NCI-H510A (cell line): ENCODE data around the gene RAB28.

Experiments
- DNase-seq: peaks from one replicate; lab custom pipeline; 2025; lab: John Stamatoyannopoulos, UW

RAB28 gene

GRCh38 chr4:13368217-13368616 lies 115.9 kb downstream of the RAB28 start:
- DNase-seq = no peak

DNA sequence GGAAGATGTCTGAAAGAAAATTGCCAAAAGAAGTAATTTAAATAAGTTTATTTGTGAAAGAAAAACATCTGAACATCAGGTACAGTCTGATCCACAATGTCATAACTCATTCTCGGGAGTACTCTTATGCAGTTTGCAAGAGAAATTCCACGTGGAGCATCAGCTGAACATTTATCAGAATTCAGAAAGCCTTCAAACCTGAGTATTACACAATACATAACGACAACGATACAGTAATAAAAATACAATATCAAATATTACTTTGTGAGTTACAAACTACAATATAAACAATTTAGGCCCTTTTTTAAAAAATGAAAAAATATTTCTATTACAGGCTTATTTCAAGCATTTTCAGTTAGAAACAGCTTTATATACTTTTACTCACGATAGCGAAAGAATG lies 116.4 kb downstream of the RAB28 start:
- no peak for DNase-seq

- DNase-seq = peak; percentile 23
Observed at GRCh38 chr4:13367244-13367643, 116.9 kb downstream of the RAB28 start.

DNA sequence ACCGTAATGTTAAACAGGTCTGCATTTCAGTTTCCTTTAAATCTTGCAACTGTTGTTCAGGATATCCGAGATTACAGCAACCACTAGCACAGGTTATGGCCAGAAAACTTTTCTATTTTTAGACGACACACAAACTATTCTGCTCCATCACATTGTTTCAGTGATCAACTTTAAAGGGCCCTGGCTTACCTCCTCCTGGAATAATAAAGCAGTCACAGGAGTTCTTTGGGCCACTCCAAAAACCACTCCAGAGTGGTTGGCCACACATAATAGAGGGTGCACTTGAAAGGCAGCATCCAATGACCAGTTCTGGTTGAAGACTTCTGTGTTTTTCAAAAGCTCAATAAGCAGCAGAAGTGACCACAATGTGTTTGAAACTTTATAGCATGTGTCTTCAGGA lies 118.9 kb downstream of the RAB28 start:
- peak; percentile 11 for DNase-seq

DNA sequence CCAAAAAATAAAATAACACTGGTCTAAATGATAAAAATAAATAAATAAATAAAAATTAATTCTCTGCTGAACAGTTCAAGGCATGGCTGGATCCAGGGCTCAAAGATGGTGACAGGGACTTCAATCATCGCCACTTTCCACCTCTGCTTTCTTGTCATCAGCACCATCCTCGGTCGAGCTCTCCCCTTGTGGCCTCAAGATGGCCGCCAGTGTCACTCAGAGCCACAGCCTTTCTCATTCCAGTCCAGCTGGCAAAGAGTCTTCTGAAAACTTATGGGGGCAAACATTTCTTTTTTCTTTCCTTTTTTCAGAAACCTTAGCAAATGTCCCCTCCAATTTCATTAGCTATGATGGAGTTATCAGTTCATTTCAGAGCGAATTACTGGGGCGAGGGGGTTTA lies 119.5 kb downstream of the RAB28 start:
- DNase-seq = no peak

DNA sequence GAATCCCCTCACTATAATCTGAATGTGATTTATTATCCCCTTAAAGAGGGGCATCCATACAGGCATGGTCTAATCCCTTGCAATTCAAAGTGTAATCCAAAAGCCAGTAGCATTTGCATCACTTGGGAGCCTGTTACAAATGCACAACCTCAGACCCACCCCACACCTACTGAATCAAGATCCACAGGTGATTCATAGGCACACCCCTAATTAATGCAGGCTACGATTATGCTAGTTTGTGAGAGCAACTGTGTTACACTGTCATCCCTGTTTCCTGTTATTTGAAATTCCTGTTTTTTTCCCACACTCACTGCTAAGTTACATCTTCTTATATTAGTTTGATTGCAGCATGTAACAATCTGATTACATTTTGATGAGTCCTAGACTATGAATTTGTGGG lies 120.0 kb downstream of the RAB28 start:
- DNase-seq = no peak

- no peak for DNase-seq
Observed at GRCh38 chr4:13359809-13360208, 124.3 kb downstream of the RAB28 start.

DNA sequence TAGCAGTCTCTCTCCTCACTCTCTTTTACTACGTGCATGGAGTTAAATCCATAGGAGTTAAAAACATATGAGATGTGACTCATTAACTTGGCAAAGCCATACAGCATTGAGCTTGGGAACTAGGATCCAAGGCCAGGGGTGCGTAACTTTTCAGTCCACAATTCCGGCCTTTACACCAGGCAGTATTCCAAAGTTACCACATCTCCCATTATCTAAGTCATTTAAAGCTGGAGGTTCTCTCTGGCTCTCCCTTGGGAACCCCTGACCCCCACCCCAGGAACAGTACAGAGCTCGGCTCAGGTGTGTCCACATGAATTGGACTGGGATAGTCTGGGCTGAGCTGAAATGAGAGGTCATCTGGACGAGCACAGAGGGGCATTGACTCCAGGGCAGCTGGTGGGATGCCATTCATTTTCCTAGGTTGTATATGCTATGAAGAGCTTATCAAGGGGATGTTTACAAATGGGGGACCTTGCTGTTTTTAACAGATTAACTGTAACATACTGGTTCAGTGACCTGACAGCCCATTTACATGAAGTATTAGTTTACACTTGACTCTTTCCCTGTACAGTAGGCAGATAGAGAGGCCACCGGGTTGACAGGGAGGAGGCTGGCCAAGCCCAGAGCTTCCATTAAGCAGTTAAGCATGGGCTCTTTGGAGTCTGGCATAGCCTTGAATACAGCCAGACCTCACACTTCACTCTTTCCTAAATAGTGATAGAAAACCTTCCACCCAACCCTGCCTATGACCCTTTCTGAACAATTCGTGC lies 128.8 kb downstream of the RAB28 start:
- DNase-seq = no peak

DNA sequence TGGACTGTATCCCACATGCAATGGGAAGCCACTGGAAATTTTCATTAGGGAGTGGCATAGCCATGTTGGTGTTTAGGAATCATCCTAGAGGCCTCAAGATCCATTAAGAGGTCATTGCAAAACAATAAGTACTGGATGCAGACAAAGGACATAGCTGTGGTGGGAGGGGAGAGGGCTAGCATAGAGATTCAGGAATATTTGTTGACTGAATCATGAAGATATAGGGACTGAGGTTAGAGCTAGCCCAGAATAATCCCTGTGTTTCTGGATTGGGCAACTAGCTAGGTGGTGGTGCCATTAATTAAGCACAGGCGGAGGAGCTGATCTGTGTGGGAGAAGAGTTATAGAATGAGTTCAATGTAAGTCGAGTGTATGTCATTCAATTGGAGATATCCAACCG lies 135.0 kb downstream of the RAB28 start:
- DNase-seq = no peak

GRCh38 chr4:13348216-13348615 lies 135.9 kb downstream of the RAB28 start:
- DNase-seq = no peak

DNA sequence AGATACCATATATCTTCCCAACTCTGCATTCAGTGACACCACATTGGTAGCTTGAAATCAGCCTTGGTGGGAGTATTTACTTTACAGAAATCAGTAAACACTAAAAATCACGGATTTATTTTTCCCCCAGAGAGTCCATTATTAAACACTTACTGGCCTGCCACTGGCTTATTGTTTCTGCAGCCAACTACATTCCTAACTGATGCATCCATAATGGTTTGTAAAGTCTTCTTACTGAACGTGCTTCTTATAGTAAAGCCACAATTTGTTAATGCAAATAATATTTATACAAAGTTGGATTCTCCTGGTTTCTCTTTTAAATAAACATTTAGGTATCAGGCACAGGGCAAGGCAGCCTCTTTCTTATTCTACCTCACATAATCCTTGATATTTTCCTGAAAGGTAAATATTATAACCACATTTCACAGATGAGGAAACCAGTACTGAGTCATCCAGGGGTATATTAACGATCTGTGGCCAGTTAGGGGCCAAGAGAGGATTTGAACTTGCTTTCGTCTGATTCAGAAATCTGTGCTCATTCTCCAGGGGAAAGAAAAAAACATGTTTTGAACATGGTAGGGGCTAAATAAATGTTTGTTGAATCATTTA lies 136.5 kb downstream of the RAB28 start:
- DNase-seq = no peak

- no peak for DNase-seq
Observed at GRCh38 chr4:13344216-13344615, 139.9 kb downstream of the RAB28 start.

DNA sequence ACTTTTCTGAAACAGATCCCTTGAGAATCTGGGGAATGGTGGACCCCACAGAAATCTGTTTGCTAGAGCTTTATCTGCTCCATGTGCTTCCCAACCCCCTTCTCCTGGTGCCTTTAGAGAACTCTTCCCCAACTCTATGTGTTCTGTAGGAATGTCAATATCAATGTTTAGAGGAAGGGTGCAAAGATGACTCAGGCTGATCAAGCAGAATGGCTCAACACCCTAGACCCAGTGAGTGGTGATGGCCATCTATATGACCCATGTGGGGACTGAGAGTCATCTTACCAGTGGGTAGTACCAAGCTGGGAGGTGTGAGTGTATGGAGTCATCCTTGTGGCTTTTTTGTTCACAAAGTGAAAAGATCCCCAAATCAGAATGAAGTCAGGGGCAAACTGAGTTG lies 143.5 kb downstream of the RAB28 start:
- no peak for DNase-seq

- DNase-seq = no peak
Observed at GRCh38 chr4:13331827-13332226, 152.3 kb downstream of the RAB28 start.

DNA sequence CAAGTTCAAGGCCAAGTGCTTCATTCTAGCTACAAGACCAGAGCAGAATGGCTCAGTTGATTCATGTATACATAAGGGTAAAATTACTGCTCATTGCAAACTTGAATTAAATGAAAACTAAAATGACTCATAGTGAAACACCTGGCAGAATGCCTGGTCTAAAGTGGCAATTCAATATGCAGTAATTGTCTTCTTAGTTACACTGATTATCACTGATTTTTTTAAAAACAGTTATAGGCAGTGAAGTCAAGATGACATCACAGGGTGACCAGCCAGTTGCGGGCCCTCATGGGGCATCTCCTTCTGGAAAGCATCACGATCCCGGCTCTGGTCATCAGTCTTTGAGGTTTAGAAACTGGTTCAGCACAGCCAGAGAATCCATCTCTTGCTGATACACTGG lies 154.2 kb downstream of the RAB28 start:
- DNase-seq = no peak

DNA sequence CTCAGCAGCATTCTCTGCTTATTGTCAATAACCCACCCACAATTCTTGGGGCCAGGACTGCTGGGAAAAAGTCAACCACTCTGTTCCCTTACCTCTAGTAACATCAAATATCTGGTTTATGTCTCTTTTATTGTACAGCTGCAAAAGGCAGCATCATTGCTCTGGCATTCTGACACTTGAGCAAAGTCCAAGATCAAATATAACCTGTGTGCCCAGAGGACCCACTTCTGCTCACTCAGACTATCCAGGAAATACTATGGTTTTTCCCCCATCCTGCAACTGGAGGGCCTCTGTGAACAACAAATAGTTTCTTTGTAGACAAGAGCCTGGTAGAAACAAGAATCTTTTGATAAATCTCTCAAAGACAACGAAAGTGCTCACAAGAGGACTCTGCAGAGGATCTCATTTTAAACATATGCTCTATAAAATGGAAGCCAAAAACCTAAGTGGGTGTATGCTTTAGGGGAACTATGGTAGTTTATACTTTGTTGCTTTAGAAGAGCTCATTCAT lies 154.7 kb downstream of the RAB28 start:
- no peak for DNase-seq

DNA sequence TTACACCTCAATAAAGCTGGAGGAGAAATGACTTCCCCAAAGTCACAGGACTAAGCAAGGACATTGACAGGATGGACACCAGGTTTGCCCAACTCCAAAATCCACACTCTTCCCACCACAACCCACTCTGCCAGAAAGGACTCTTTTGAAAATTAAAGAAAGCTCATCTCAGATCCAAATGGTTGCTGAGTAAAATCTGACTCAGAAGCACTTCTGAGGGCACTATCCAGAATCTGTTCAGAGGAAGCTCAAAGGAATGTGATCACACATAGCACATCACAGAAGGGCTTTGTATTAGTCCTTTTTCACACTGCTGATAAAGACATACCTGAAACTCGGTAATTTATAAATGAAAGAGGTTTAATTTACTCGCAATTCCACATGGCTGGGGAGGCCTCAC lies 155.5 kb downstream of the RAB28 start:
- no peak for DNase-seq

GRCh38 chr4:13327991-13328390 lies 156.1 kb downstream of the RAB28 start:
- no peak for DNase-seq

DNA sequence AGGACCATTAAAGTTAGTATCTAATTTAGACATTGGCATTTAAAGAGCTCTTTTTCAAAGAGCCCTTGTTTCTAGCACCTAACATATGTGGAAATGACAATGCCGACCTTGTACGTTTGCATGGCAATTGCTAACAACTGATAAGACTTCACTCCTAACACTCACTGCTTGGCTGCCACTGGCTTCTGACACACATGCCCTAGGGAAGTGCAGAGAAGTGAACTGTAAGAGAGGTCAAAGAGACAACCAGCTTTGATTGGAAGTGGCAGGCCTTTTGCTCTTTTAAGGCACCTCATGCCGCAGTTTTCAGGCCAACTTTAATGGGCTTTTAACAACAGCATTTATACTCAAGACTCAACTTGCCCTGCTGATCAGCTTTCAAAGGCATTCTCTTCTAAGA lies 158.4 kb downstream of the RAB28 start:
- no peak for DNase-seq

DNA sequence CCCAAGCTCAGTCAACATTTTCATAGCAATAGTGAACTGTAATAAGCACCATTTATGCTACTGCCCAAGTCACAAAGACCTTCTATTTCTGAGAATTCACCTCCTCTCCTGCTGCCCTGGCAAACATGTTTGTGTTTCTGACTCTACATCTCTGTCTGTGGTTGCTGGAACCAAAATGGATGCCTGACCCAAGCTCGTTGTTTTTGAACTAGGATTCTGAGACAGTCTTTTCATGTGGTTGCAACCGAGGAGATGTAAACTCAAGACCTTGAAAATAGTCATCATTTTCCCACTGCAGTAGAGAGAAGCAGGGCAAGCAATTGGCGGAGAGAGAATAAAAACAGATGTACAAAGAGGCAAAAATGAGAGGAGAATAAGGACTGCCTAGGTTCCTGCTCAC lies 160.2 kb downstream of the RAB28 start:
- DNase-seq = no peak

GRCh38 chr4:13322681-13323101 lies 161.4 kb downstream of the RAB28 start:
- DNase-seq = no peak
